CD4-positive, alpha-beta T cell (primary cell): ENCODE measurements around the gene NR2F1-AS1. TPM values are rescaled to one million over a fixed set of nuclear protein-coding genes. Genes with fewer than 3 reads are reported as not detected.

ENCODE experiments used
- ATAC-seq: fragments of 200-7000 bp; cut with Tn5 transposase; one replicate; pipeline ENCODE4 v1.10.0; 2022; ENCODE audit warnings: mild to moderate bottlenecking; ENCODE audit not compliant: poor library complexity
- CTCF ChIA-PET: fragments of 350-600 bp; sonication (Branson Sonifier 250); formaldehyde crosslinking; loops from one replicate; lab custom pipeline; 2021; ENCODE audit warnings: antibody characterized with exemption, inconsistent platforms; lab: Charles Lee
- POLR2A ChIA-PET: fragments of 350-600 bp; sonication (Branson Sonifier 250); formaldehyde crosslinking; loops from one replicate; lab custom pipeline; 2021; ENCODE audit warnings: antibody characterized with exemption, inconsistent platforms; lab: Charles Lee
- DNase-seq, 14 experiments: peaks; one replicate each; pipeline ENCODE4 v3.0.0-alpha.2; 2013 to 2020; ENCODE audit warnings: mixed read lengths in 2 of 14
- H3K27ac ChIP-seq, 2 donors: one replicate each; pipeline versions ENCODE4 v1.5.1 to v1.7.0; 2013; ENCODE audit warnings: low read length in 2 of 2, low read depth in 1 of 2, mild to moderate bottlenecking in 1 of 2
- H3K27me3 ChIP-seq, 2 experiments: 1 replicate in 1 of 2; 2 replicates in 1 of 2; pipeline versions ENCODE4 v1.6.1 to v1.7.0; 2013; ENCODE audit warnings: low read length in 2 of 2, control low read depth in 1 of 2, mild to moderate bottlenecking in 1 of 2, moderate library complexity in 1 of 2; ENCODE audit not compliant: insufficient read depth in 2 of 2, control insufficient read depth in 1 of 2
- H3K36me3 ChIP-seq: one replicate; pipeline ENCODE4 v1.6.1; 2013; ENCODE audit warnings: low read length, control low read depth; ENCODE audit not compliant: insufficient read depth
- H3K4me1 ChIP-seq: one replicate; pipeline ENCODE4 v1.6.1; 2013; ENCODE audit warnings: low read length, control low read depth; ENCODE audit not compliant: insufficient read depth
- H3K4me3 ChIP-seq: one replicate; pipeline ENCODE4 v1.5.1; 2013; ENCODE audit warnings: mild to moderate bottlenecking, low read length, moderate library complexity
- H3K9me3 ChIP-seq, 2 experiments: 1 replicate in 1 of 2; 2 replicates in 1 of 2; pipeline versions ENCODE4 v1.6.1 to v1.7.0; 2013; ENCODE audit warnings: low read length in 2 of 2, mild to moderate bottlenecking in 2 of 2, control low read depth in 1 of 2, moderate library complexity in 1 of 2; ENCODE audit not compliant: control insufficient read depth in 1 of 2, insufficient read depth in 1 of 2
- H3K27ac Mint-ChIP-seq: one replicate; pipeline ENCODE4 v1.8.0; 2020; ENCODE audit warnings: mixed read lengths
- H3K27me3 Mint-ChIP-seq: one replicate; pipeline ENCODE4 v1.8.0; 2021; ENCODE audit warnings: mixed read lengths
- H3K36me3 Mint-ChIP-seq: one replicate; pipeline ENCODE4 v1.8.0; 2021; ENCODE audit warnings: low read depth, mixed read lengths
- H3K4me1 Mint-ChIP-seq: one replicate; pipeline ENCODE4 v1.8.0; 2021; ENCODE audit warnings: low read depth, mixed read lengths
- H3K4me3 Mint-ChIP-seq: one replicate; pipeline ENCODE4 v1.8.0; 2020; ENCODE audit warnings: mild to moderate bottlenecking, mixed read lengths
- H3K9me3 Mint-ChIP-seq: one replicate; pipeline ENCODE4 v1.8.0; 2020; ENCODE audit warnings: mixed read lengths
- CTCF ChIP-seq: fragments of 200-600 bp; IDR thresholded peaks from one replicate; pipeline ENCODE4 v1.8.0; 2022; ENCODE audit warnings: antibody characterized with exemption, mild to moderate bottlenecking
- intact Hi-C, 2 experiments: fragments of 100-400 bp; cut with DNase I in 1 of 2; cut with micrococcal nuclease in 1 of 2; formaldehyde crosslinking; loops; one replicate each; pipeline versions ENCODE4 v1.15.1 to v1.9.0; 2023 to 2025; cut with DNase I, micrococcal nuclease
- total RNA-seq, 174 experiments: library from RNA in 2 of 174; stranded (reverse) in 2 of 174; gene quantifications; one replicate each; pipeline ENCODE4 v1.2.3 and lab custom pipeline; 2021 to 2026

Gene NR2F1-AS1
- total RNA-seq, 2 experiments from 2014 or later: not detected

DNA sequence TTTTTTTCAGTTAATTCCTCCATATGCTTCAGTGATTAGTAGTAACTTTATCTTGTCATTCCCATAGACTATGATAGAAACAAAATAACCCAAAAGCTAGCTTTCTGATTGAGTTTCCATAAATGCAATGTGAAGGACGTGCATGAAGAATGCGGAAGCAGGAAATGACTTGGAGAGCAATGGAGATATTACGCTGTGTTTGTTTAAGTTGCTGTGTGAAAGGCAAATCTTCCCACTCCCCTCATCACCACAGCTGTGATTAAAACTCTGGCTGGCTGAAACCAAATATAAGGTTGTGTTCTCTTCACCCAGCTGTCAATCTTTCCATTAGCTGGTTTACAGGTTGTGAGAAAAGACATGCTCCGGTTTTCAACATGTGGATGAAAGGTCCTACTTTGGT lies 83.9 kb downstream of the NR2F1-AS1 start:
- no peak overlapping the region for H3K27ac Mint-ChIP-seq
- no peak for ATAC-seq
- Histone ChIP-seq H3K4me3 (no peak overlapping the region), H3K36me3 (no peaks in the 10 kb centered on the region), H3K27ac (no peak overlapping the region), H3K27me3 (no peaks in the 10 kb centered on the region), H3K9me3 (no peaks in the 10 kb centered on the region), H3K4me1 (no peaks in the 10 kb centered on the region)
- no peak for DNase-seq
- no peaks in the 10 kb centered on the region for H3K36me3 Mint-ChIP-seq
- H3K27me3 Mint-ChIP-seq: peaks cover 12% of the 10 kb centered on the region
- no peaks in the 10 kb centered on the region for H3K4me1 Mint-ChIP-seq
- intact Hi-C loops: no loop called here
- no peaks in the 10 kb centered on the region for H3K9me3 Mint-ChIP-seq
- ChIA-PET POLR2A (interaction anchor here (0.7 kb wide), 1 partner anchor 10 kb away, joined by 3 read pairs; no protein-coding TSS in a partner anchor), CTCF (no interaction called here)
- TF ChIP-seq CTCF: no peak
- no peak overlapping the region for H3K4me3 Mint-ChIP-seq

DNA sequence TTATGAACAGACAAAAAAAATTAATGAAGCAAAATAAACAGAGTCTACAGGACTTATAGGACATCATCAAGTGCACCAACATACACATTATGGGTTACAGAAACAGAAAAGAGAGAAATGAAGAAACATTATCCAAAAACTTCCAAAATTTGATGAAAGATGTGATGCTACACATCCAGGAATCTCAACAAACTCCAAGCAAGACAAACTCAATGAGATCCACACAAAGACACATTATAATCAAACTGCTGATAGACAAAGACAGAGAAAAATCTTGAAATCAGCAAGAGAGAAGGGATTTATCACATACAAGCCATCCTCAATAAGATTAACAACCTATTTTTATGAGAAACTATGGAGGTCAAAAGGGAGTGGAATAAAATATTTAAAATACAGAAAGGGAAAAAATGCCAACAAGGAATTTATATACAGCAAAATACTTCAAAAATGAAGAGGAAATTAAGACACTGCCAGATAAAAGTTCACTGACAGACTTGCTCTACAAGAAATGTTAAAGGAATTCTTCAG lies 101.0 kb downstream of the NR2F1-AS1 start:
- Mint-ChIP-seq H3K27me3 (no peaks in the 10 kb centered on the region), H3K27ac (no peak overlapping the region), H3K36me3 (no peaks in the 10 kb centered on the region), H3K9me3 (peaks cover 6% of the 10 kb centered on the region), H3K4me1 (no peaks in the 10 kb centered on the region), H3K4me3 (no peak overlapping the region)
- Histone ChIP-seq H3K4me1 (no peaks in the 10 kb centered on the region), H3K27ac (no peak overlapping the region), H3K27me3 (peaks cover 0 to 2% of the 10 kb centered on the region in 2 experiments), H3K4me3 (no peak overlapping the region), H3K36me3 (no peaks in the 10 kb centered on the region), H3K9me3 (peaks cover 0 to 10% of the 10 kb centered on the region in 2 experiments)
- DNase-seq: no peak
- intact Hi-C loops: no loop called here
- no peak for TF ChIP-seq CTCF
- ATAC-seq: no peak
- ChIA-PET CTCF (no interaction called here), POLR2A (no interaction called here)

GRCh38 chr5:93477816-93478215 lies 103.2 kb downstream of the NR2F1-AS1 start:
- peaks cover 0 to 1% of the 10 kb centered on the region in 2 experiments for H3K27me3 ChIP-seq
- H3K4me3 ChIP-seq: no peak overlapping the region
- no peak for TF ChIP-seq CTCF
- peaks cover 3% of the 10 kb centered on the region for H3K9me3 Mint-ChIP-seq
- ATAC-seq (no peak), DNase-seq (no peak)
- H3K36me3 Mint-ChIP-seq: no peaks in the 10 kb centered on the region
- H3K27ac Mint-ChIP-seq: no peak overlapping the region
- H3K4me1 Mint-ChIP-seq: no peaks in the 10 kb centered on the region
- H3K27ac ChIP-seq: no peak overlapping the region
- ChIA-PET POLR2A (no interaction called here), CTCF (no interaction called here)
- intact Hi-C loops: no loop called here
- H3K4me3 Mint-ChIP-seq: no peak overlapping the region
- H3K9me3 ChIP-seq: peaks cover 0 to 6% of the 10 kb centered on the region in 2 experiments
- no peaks in the 10 kb centered on the region for H3K4me1 ChIP-seq
- no peaks in the 10 kb centered on the region for H3K27me3 Mint-ChIP-seq
- no peaks in the 10 kb centered on the region for H3K36me3 ChIP-seq
